Smooth muscle cell (in vitro differentiated cells): ENCODE measurements around the gene MVD. TPM values are rescaled to one million over a fixed set of nuclear protein-coding genes. Genes with fewer than 3 reads are reported as not detected.

Experiments
- DNase-seq: peaks from one replicate; lab custom pipeline; 2025; ENCODE audit not compliant: unreplicated experiment; lab: John Stamatoyannopoulos, UW
- H2AFZ ChIP-seq: fragments of 200-600 bp; sonication (generic); 2 replicates; pipeline ENCODE4 v1.6.0; 2016; ENCODE audit warnings: antibody characterized with exemption, low read depth, mild to moderate bottlenecking
- H3F3A ChIP-seq: fragments of 200-600 bp; sonication (generic); 2 replicates; pipeline ENCODE4 v1.6.0; 2017; ENCODE audit warnings: antibody characterized with exemption, low read depth
- H3K27ac ChIP-seq: fragments of 200-600 bp; sonication (generic); 2 replicates; pipeline ENCODE4 v1.5.1; 2016; ENCODE audit warnings: low read depth, mild to moderate bottlenecking
- H3K27me3 ChIP-seq: fragments of 200-600 bp; sonication (generic); 2 replicates; pipeline ENCODE4 v1.6.1; 2016; ENCODE audit warnings: low read depth, mild to moderate bottlenecking
- H3K36me3 ChIP-seq: fragments of 200-600 bp; sonication (generic); 2 replicates; pipeline ENCODE4 v1.5.1; 2016; ENCODE audit warnings: low read depth
- H3K4me1 ChIP-seq: fragments of 200-600 bp; sonication (generic); 2 replicates; pipeline ENCODE4 v1.5.1; 2016; ENCODE audit warnings: low read depth
- H3K4me2 ChIP-seq: fragments of 200-600 bp; sonication (generic); 2 replicates; pipeline ENCODE4 v1.6.0; 2016; ENCODE audit warnings: mild to moderate bottlenecking
- H3K4me3 ChIP-seq: fragments of 200-600 bp; sonication (generic); 2 replicates; pipeline ENCODE4 v1.5.1; 2016; ENCODE audit warnings: mild to moderate bottlenecking
- H3K79me2 ChIP-seq: fragments of 200-600 bp; sonication (generic); 2 replicates; pipeline ENCODE4 v1.6.0; 2016; ENCODE audit warnings: low read depth, mild to moderate bottlenecking
- H3K9ac ChIP-seq: fragments of 200-600 bp; sonication (generic); 2 replicates; pipeline ENCODE4 v1.6.0; 2016; ENCODE audit warnings: low read depth
- H3K9me3 ChIP-seq: fragments of 200-600 bp; sonication (generic); replicated peaks from 2 replicates; pipeline ENCODE4 v1.5.1; 2016; ENCODE audit warnings: low read depth
- H4K20me1 ChIP-seq: fragments of 200-600 bp; sonication (generic); 2 replicates; pipeline ENCODE4 v1.6.0; 2016; ENCODE audit warnings: low read depth
- CTCF ChIP-seq: fragments of 200-600 bp; sonication (generic); IDR thresholded peaks from 2 replicates; pipeline ENCODE4 v1.5.1; 2017; ENCODE audit warnings: borderline replicate concordance, mild to moderate bottlenecking, antibody characterized with exemption; ENCODE audit not compliant: insufficient read depth, poor library complexity, severe bottlenecking
- WGBS: methylation state at CpG from one replicate; pipeline ENCODE4 v1.1.7; 2016; ENCODE audit warnings: low lambda C conversion rate; 5-methylcytosine and 5-hydroxymethylcytosine counted together
- polyA plus RNA-seq: library from polyadenylated mRNA; unstranded; fragments of >200 nt; fragmentation: Nextera tagmentation; extraction: Ambion mirVana; gene quantifications from 2 replicates; pipeline ENCODE4 v1.2.1, GENCODE V29; 2016
- total RNA-seq: library from RNA; depleted of rRNA; stranded (reverse); fragments of >200 nt; gene quantifications from 2 replicates; pipeline ENCODE4 v1.2.3, GENCODE V29; 2014

Gene MVD
- total and polyA plus RNA-seq, 2 experiments from 2014 or later = 46.1 to 113 TPM

- Histone ChIP-seq H3K9ac (no peak within 1 kb of the TSS), H3K9me3 (no peaks in the 10 kb centered on the region), H3K36me3 (no peaks in the 10 kb centered on the region), H3K27ac (no peak within 1 kb of the TSS), H3K79me2 (no peaks in the 10 kb centered on the region), H3K4me2 (peak within 1 kb of the TSS; percentile 99), H3F3A (no peaks in the 10 kb centered on the region), H3K4me1 (peaks cover 14% of the 10 kb centered on the region), H4K20me1 (no peaks in the 10 kb centered on the region), H3K4me3 (peak within 1 kb of the TSS; percentile 67), H3K27me3 (peaks cover 38% of the 10 kb centered on the region), H2AFZ (peak within 1 kb of the TSS; percentile 42)
- DNase-seq = peak; percentile 36
- WGBS = 22% methylated on average over 30 of the region's 65 CpGs
- TF ChIP-seq CTCF = no peak
Observed at GRCh38 chr16:88686439-88687253, 23.8 kb upstream of the MVD start, which contains the start of gene SNAI3. SNAI3 (minus strand) TSS chr16:88686507; CDS start chr16:88686406, 101 bp downstream.

GRCh38 chr16:88686062-88686438 is 23.2 kb upstream of the MVD start:
- Histone ChIP-seq H4K20me1 (no peaks in the 10 kb centered on the region), H3K79me2 (no peaks in the 10 kb centered on the region), H2AFZ (peak overlapping the region; percentile 42), H3K9ac (no peak overlapping the region), H3K27me3 (peaks cover 38% of the 10 kb centered on the region), H3K9me3 (no peaks in the 10 kb centered on the region), H3K4me3 (peak overlapping the region; percentile 67), H3K4me1 (peaks cover 14% of the 10 kb centered on the region), H3F3A (no peaks in the 10 kb centered on the region), H3K4me2 (peak overlapping the region; percentile 99), H3K36me3 (no peaks in the 10 kb centered on the region), H3K27ac (no peak overlapping the region)
- 0% methylated on average over 9 of the region's 25 CpGs for WGBS
- no peak for DNase-seq
- TF ChIP-seq CTCF = no peak

- H2AFZ ChIP-seq = no peak overlapping the region
- 11% methylated on average over 32 of the region's 33 CpGs for WGBS
- H3K79me2 ChIP-seq = no peaks in the 10 kb centered on the region
- H3K9ac ChIP-seq = no peak overlapping the region
- peaks cover 14% of the 10 kb centered on the region for H3K4me1 ChIP-seq
- TF ChIP-seq CTCF = peak; percentile 67
- peak; percentile 9 for DNase-seq
- H3K27ac ChIP-seq = no peak overlapping the region
- H3K9me3 ChIP-seq = no peaks in the 10 kb centered on the region
- peak overlapping the region; percentile 67 for H3K4me3 ChIP-seq
- H3K36me3 ChIP-seq = no peaks in the 10 kb centered on the region
- H4K20me1 ChIP-seq = no peaks in the 10 kb centered on the region
- H3K27me3 ChIP-seq = peaks cover 38% of the 10 kb centered on the region
- H3K4me2 ChIP-seq = peak overlapping the region; percentile 99
- no peaks in the 10 kb centered on the region for H3F3A ChIP-seq
Observed at GRCh38 chr16:88685156-88686061, 22.5 kb upstream of the MVD start.
